CD4-positive, alpha-beta T cell treated with Interleukin-21 for 1 hour (primary cell): Measurements from ENCODE around the gene SPATA46.
"Not testable (repeated sequence)": the region's sequence is repeated elsewhere in the genome, so short reads cannot be mapped to it uniquely, and the experiment has no call there.

Experiments
- DNase-seq: peaks from one replicate; pipeline ENCODE4 v3.0.0-alpha.2; 2020

The SPATA46 gene

GRCh38 chr1:162373072-162373427 is 3.6 kb downstream of the SPATA46 start:
- DNase-seq: no peak

- DNase-seq: no peak
Measured at GRCh38 chr1:162372159-162373071, 4.2 kb downstream of the SPATA46 start.

GRCh38 chr1:162371611-162372010 is 5.0 kb downstream of the SPATA46 start:
- DNase-seq: no peak

GRCh38 chr1:162370721-162371120 is 5.9 kb downstream of the SPATA46 start:
- DNase-seq: no peak

GRCh38 chr1:162370161-162370560 is 6.5 kb downstream of the SPATA46 start:
- DNase-seq: no peak

GRCh38 chr1:162369571-162369970 is 7.1 kb downstream of the SPATA46 start:
- no peak for DNase-seq

- DNase-seq: no peak
Measured at GRCh38 chr1:162368451-162368850, 8.2 kb downstream of the SPATA46 start.

- DNase-seq: no peak
Measured at GRCh38 chr1:162367772-162368171, 8.9 kb downstream of the SPATA46 start.

GRCh38 chr1:162367073-162367472 is 9.6 kb downstream of the SPATA46 start:
- no peak for DNase-seq

GRCh38 chr1:162366671-162367070 is 10.0 kb downstream of the SPATA46 start:
- no peak for DNase-seq

GRCh38 chr1:162366149-162366548 is 10.5 kb downstream of the SPATA46 start:
- no peak for DNase-seq

- no peak for DNase-seq
Measured at GRCh38 chr1:162365284-162366020, 11.2 kb downstream of the SPATA46 start.

GRCh38 chr1:162364498-162364897 is 12.2 kb downstream of the SPATA46 start:
- no peak for DNase-seq

GRCh38 chr1:162363823-162364222 is 12.8 kb downstream of the SPATA46 start:
- DNase-seq: no peak

GRCh38 chr1:162361349-162361748 is 15.3 kb downstream of the SPATA46 start:
- DNase-seq: no peak

- DNase-seq: no peak
Measured at GRCh38 chr1:162360874-162361260, 15.8 kb downstream of the SPATA46 start.

GRCh38 chr1:162360237-162360873 is 16.3 kb downstream of the SPATA46 start:
- no peak for DNase-seq

- DNase-seq: no peak
Measured at GRCh38 chr1:162359523-162360236, 17.0 kb downstream of the SPATA46 start.

- DNase-seq: no peak
Measured at GRCh38 chr1:162358928-162359327, 17.7 kb downstream of the SPATA46 start.

- DNase-seq: peak; percentile 12
Measured at GRCh38 chr1:162357681-162358266, 18.9 kb downstream of the SPATA46 start.

- DNase-seq: no peak
Measured at GRCh38 chr1:162353702-162354101, 23.0 kb downstream of the SPATA46 start.

GRCh38 chr1:162353078-162353477 is 23.6 kb downstream of the SPATA46 start:
- DNase-seq: no peak

- not testable (repeated sequence) for DNase-seq
Measured at GRCh38 chr1:162351874-162352273, 24.8 kb downstream of the SPATA46 start.
